H7 (cell line): ENCODE results near the gene SEZ6. TPM values are rescaled to one million over a fixed set of nuclear protein-coding genes. Genes with fewer than 3 reads are reported as not detected.

Experiments
- total RNA-seq: library from RNA; depleted of rRNA; stranded (reverse); fragments of >200 nt; shearing (Covaris generic); gene quantifications from 2 replicates; pipeline ENCODE4 v1.2.3, GENCODE V29; 2014; rRNA removed

Gene SEZ6
- total RNA-seq, 1 experiment from 2014 or later, result 0.83 TPM

Other genes with a start within 250 kb of the SEZ6 start
- 32.4 and 46.7 TPM in 2 replicates for gene FAM222B, start 163.2 kb downstream of the SEZ6 start, total RNA-seq
- gene ERAL1, start 151.0 kb downstream of the SEZ6 start, total RNA-seq, result 63.7 and 71.9 TPM in 2 replicates
- gene FLOT2, start 108.3 kb downstream of the SEZ6 start, total RNA-seq, result 76.9 and 84.7 TPM in 2 replicates
- gene DHRS13, start 103.0 kb downstream of the SEZ6 start, total RNA-seq, result 11.9 and 17.0 TPM in 2 replicates
- gene PHF12, start 54.5 kb downstream of the SEZ6 start, total RNA-seq, result 53.2 and 56.6 TPM in 2 replicates
- 17.4 and 26.4 TPM in 2 replicates for gene PIPOX, start 37.1 kb upstream of the SEZ6 start, total RNA-seq
- gene MYO18A, start 174.4 kb upstream of the SEZ6 start, total RNA-seq, result 13.5 and 16.6 TPM in 2 replicates
- not detected in 2 replicates for gene CRYBA1, start 240.8 kb upstream of the SEZ6 start, total RNA-seq